GM19468 (cell line): ENCODE measurements around the gene AGAP1.

Experiments
- ATAC-seq: cut with Tn5 transposase; IDR thresholded peaks from one replicate; pipeline ENCODE4 v1.9.1; 2021; ENCODE audit warnings: mild to moderate bottlenecking, moderate library complexity, moderate number of reproducible peaks; ENCODE audit not compliant: unreplicated experiment; ENCODE audit errors: extremely low read depth

The AGAP1 gene

GRCh38 chr2:235562065-235562747 is 68.4 kb downstream of the AGAP1 start:
- no peak for ATAC-seq

- ATAC-seq, result no peak
Measured at GRCh38 chr2:235563056-235563910, 69.4 kb downstream of the AGAP1 start.

GRCh38 chr2:235564066-235564465 is 70.2 kb downstream of the AGAP1 start:
- ATAC-seq, result no peak

GRCh38 chr2:235564884-235565530 is 71.2 kb downstream of the AGAP1 start:
- ATAC-seq, result no peak

GRCh38 chr2:235566415-235566814 is 72.6 kb downstream of the AGAP1 start:
- no peak for ATAC-seq

- no peak for ATAC-seq
Measured at GRCh38 chr2:235566931-235567495, 73.2 kb downstream of the AGAP1 start.

GRCh38 chr2:235567842-235568241 is 74.0 kb downstream of the AGAP1 start:
- no peak for ATAC-seq

GRCh38 chr2:235568431-235568830 is 74.6 kb downstream of the AGAP1 start:
- ATAC-seq, result no peak

- ATAC-seq, result no peak
Measured at GRCh38 chr2:235569837-235570236, 76.0 kb downstream of the AGAP1 start.

- ATAC-seq, result no peak
Measured at GRCh38 chr2:235570256-235570655, 76.4 kb downstream of the AGAP1 start.

GRCh38 chr2:235570966-235571692 is 77.3 kb downstream of the AGAP1 start:
- no peak for ATAC-seq

GRCh38 chr2:235572592-235572991 is 78.7 kb downstream of the AGAP1 start:
- no peak for ATAC-seq

- no peak for ATAC-seq
Measured at GRCh38 chr2:235573331-235574221, 79.7 kb downstream of the AGAP1 start.

- ATAC-seq, result no peak
Measured at GRCh38 chr2:235575431-235575830, 81.6 kb downstream of the AGAP1 start.

GRCh38 chr2:235575904-235576303 is 82.1 kb downstream of the AGAP1 start:
- no peak for ATAC-seq

GRCh38 chr2:235576337-235576910 is 82.6 kb downstream of the AGAP1 start:
- no peak for ATAC-seq

GRCh38 chr2:235577404-235578330 is 83.8 kb downstream of the AGAP1 start:
- no peak for ATAC-seq

- ATAC-seq, result no peak
Measured at GRCh38 chr2:235579128-235579527, 85.3 kb downstream of the AGAP1 start.
